AG04449 (cell line): ENCODE results near the gene CRTAP.

Source experiments
- CTCF ChIA-PET: fragments of 350-600 bp; formaldehyde crosslinking; extraction: SDS; loops from one replicate; lab custom pipeline; 2021; ENCODE audit warnings: antibody characterized with exemption; lab: Yijun Ruan, JAX
- POLR2A ChIA-PET: fragments of 400-600, 350-600 bp; formaldehyde crosslinking; extraction: SDS; loops from one replicate; lab custom pipeline; 2020; ENCODE audit warnings: antibody characterized with exemption, inconsistent platforms; lab: Yijun Ruan, JAX
- DNase-seq: peaks from one replicate; pipeline ENCODE4 v3.0.0-alpha.2; 2010; ENCODE audit warnings: low read depth, low spot score
- H3K4me3 ChIP-seq: 2 replicates; pipeline ENCODE4 v1.5.1; 2011; ENCODE audit warnings: low read depth, mild to moderate bottlenecking, control low read depth, low read length
- TF ChIP-seq, protein P1 (sequence below): IDR thresholded peaks from one replicate; pipeline ENCODE4 v1.5.1; 2011; ENCODE audit warnings: mild to moderate bottlenecking, moderate library complexity, low read length, control low read depth, inconsistent platforms; ENCODE audit not compliant: insufficient read depth; ENCODE audit errors: missing control alignments

Gene CRTAP

DNA sequence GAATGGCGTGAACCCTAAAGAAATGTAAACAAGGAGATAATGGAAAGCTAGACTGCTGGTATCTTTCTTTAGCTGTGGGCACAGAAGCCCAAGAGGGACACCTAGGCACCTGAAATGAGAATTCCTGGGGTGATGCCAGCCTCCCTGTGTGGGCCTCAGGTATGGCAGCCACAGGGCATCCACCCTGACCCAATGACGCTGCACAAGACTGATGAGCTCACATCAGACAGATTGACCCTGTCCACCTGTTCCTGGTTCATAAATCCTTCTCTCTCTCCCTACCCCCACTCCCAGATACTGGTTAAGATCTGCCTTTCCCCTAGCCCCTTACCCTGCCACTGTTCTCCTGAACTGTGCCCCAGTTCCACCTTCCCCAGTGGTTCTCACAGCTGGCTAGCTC lies 18.4 kb upstream of the CRTAP start:
- DNase-seq, result no peak
- peak overlapping the region; percentile 97 for H3K4me3 ChIP-seq
- TF ChIP-seq, protein P1, sequence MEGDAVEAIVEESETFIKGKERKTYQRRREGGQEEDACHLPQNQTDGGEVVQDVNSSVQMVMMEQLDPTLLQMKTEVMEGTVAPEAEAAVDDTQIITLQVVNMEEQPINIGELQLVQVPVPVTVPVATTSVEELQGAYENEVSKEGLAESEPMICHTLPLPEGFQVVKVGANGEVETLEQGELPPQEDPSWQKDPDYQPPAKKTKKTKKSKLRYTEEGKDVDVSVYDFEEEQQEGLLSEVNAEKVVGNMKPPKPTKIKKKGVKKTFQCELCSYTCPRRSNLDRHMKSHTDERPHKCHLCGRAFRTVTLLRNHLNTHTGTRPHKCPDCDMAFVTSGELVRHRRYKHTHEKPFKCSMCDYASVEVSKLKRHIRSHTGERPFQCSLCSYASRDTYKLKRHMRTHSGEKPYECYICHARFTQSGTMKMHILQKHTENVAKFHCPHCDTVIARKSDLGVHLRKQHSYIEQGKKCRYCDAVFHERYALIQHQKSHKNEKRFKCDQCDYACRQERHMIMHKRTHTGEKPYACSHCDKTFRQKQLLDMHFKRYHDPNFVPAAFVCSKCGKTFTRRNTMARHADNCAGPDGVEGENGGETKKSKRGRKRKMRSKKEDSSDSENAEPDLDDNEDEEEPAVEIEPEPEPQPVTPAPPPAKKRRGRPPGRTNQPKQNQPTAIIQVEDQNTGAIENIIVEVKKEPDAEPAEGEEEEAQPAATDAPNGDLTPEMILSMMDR, result no peak
- ChIA-PET POLR2A (interaction anchor here (3.2 kb wide), 1 partner anchor 18 kb away, joined by 13 read pairs; the partner anchor contains the start of gene CRTAP), CTCF (interaction anchor here (0.9 to 2.2 kb wide), 7 partner anchors 9 to 278 kb away, joined by 3 to 15 read pairs (median 4); no protein-coding TSS in a partner anchor)

DNA sequence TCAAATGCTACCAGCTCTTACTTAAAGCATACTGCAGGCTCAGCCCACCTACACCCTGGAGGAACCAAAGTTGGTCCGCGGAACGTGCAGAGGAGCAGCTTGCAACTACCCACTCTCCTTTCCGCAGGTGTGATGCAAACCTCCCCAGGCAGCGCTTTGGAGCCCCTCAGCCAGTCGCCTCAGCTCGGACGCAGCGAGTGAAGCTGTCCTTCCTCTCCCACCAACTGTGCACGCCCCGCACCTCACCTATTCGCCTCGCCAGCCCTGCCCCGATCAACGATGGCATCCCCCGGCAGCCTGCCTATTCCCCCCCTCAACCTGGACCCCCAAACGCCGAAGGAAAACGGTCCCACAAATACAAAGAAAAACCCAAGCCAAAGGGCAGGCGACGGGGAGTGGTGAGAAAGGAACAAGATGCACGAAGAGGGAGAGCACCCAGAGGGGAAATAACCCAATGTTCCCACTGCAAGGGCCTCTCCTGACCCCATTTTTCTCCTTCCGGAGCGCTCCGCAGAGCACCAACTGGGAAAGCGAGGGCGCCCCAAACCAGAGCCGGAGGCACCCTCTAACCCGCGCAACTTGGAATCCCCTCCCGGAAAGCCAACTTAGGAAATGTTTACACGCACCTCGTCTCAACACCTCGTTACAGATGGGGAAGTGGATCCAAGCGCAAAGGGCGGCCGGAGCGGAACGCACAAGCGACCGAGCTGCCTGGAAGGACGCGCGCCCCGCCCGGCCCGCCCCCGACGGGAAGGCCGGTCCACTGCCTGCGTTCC lies 17.5 kb upstream of the CRTAP start:
- peak overlapping the region; percentile 97 for H3K4me3 ChIP-seq
- TF ChIP-seq, protein P1, result no peak
- ChIA-PET CTCF (interaction anchor here (0.9 to 2.2 kb wide), 8 partner anchors 10 to 277 kb away, joined by 3 to 15 read pairs (median 4); no protein-coding TSS in a partner anchor), POLR2A (interaction anchor here (3.2 kb wide), 1 partner anchor 17 kb away, joined by 13 read pairs; the partner anchor contains the start of gene CRTAP)
- DNase-seq, result no peak

DNA sequence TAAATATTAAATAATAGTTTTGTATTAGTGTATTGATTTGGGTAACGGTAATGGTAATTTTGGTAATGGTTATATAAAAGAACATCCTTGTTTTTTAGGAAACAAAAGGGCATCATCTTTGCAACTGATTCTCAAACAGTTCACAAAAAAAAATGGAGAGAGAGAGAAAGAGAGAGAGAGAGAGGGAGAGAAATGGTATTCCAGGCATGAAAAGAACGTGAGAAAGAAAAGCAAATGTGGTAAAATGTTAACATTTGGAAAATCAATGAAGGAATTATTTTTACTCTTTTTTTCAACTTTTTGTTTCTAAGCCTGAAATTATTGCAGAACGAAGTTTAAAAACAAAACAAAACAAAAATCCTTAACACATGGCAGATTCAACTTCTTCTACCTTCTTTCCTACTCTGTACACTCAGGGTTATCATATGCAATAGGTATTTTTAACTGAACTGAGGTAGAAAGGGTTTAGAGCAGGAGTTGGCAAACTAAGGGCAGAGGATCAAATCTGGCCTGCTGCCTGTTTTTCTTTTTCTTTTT lies 14.6 kb upstream of the CRTAP start:
- no peak overlapping the region for H3K4me3 ChIP-seq
- TF ChIP-seq, protein P1, result no peak
- ChIA-PET CTCF (interaction anchor here (1.7 kb wide), 1 partner anchor 24 kb away, joined by 9 read pairs; no protein-coding TSS in a partner anchor), POLR2A (no interaction called here)
- no peak for DNase-seq

DNA sequence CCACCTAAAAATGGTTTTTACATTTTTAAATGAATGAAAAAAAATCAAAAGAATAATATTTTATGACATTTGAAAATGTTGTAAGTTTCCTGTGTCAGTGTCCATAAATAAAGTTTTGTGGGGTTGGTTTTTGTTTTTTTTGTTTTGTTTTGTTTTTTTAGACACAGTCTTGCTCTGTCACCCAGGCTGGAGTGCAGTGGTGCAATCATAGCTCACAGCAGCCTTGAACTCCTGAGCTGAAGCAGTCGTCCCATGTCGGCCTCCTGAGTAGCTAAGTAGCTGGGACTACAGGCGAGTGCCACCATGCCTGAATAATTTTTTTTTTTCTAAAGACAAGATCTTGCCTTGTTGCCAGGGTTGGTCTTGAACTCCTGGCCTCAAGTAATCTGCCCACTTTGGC lies 14.1 kb upstream of the CRTAP start:
- DNase-seq, result no peak
- CTCF ChIA-PET, result interaction anchor here (0.6 kb wide), 1 partner anchor 50 kb away, joined by 3 read pairs; no protein-coding TSS in a partner anchor
- no peak overlapping the region for H3K4me3 ChIP-seq
- TF ChIP-seq, protein P1, result no peak
- POLR2A ChIA-PET, result no interaction called here

DNA sequence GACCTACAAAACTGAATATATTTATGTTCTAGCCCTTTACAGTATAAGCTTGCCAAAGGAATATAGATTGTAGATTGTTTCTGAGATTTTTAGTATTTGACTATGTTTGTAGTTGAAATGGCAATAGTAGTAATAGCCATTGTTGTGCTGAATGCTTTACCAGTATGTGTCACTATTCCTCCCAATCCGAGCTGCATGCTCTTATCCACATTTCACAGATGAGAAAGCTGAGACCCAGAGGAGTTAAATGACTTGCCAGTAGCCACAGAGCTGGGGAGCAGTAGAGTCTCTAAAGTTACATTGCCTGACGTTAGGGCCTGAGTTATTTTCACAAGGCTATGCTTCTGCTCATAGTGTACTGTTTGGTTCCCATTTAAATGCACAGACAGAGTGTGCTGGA lies 13.6 kb upstream of the CRTAP start:
- DNase-seq, result no peak
- no peak overlapping the region for H3K4me3 ChIP-seq
- ChIA-PET POLR2A (no interaction called here), CTCF (interaction anchor here (0.6 kb wide), 2 partner anchors 50 to 690 kb away, joined by 3 read pairs; no protein-coding TSS in a partner anchor)
- TF ChIP-seq, protein P1, result no peak

DNA sequence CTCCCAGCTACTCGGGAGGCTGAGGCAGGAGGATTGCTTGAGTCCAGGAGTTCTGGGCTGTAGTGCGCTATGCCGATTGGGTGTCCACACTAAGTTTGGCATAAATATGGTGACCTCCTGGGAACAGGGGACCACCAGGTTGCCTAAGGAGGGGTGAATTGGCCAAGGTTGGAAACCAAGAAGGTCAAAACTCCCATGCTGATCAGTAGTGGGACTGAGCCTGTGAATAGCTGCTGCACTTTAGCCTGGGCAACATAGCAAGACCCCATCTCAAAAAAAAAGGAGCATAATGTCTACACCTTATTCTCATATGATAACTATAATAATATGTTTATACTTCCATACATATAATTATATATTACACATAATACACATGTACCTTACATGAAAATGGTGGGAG lies 10.8 kb upstream of the CRTAP start:
- CTCF ChIA-PET, result interaction anchor here (1.8 to 2.3 kb wide), 2 partner anchors 10 to 270 kb away, joined by 5 to 10 read pairs; no protein-coding TSS in a partner anchor
- DNase-seq, result no peak
- POLR2A ChIA-PET, result no interaction called here
- TF ChIP-seq, protein P1, result no peak
- no peak overlapping the region for H3K4me3 ChIP-seq
